H1 (cell line): Measurements from ENCODE around the gene CSNK1G3. TPM values are rescaled to one million over a fixed set of nuclear protein-coding genes. Genes with fewer than 3 reads are reported as not detected.

Source experiments
- CTCF ChIA-PET: fragments of 300-600 bp; sonication (Branson Sonifier 250); formaldehyde crosslinking; loops from one replicate; lab custom pipeline; 2021; ENCODE audit not compliant: partially characterized antibody; lab: Charles Lee
- POLR2A ChIA-PET: fragments of 300-600 bp; sonication (Branson Sonifier 250); formaldehyde crosslinking; loops from one replicate; lab custom pipeline; 2021; ENCODE audit warnings: inconsistent platforms; ENCODE audit not compliant: partially characterized antibody; lab: Charles Lee
- DNase-seq, 2 experiments: peaks; one replicate each; pipeline versions ENCODE4 v3.0.0 to v3.0.0-alpha.2; 2010 to 2022; ENCODE audit warnings: low spot score in 2 of 2, low read depth in 1 of 2, mixed read lengths in 1 of 2
- FAIRE-seq: peaks from 2 replicates; lab custom pipeline; 2011; peaks lifted over from hg19 to GRCh38; lab: Jason Lieb, UNC
- H2AFZ ChIP-seq: 2 replicates; pipeline ENCODE4 v1.8.1; 2012; ENCODE audit warnings: low read length, inconsistent platforms
- H2AK5ac ChIP-seq: 2 replicates; pipeline ENCODE4 v1.6.1; 2013; ENCODE audit warnings: low read depth, low read length
- H2BK120ac ChIP-seq: replicated peaks from 2 replicates; pipeline ENCODE3; 2013; ENCODE audit warnings: low read depth, low read length, inconsistent platforms
- H2BK12ac ChIP-seq: 2 replicates; pipeline ENCODE4 v1.6.1; 2013; ENCODE audit warnings: low read depth, low read length
- H2BK15ac ChIP-seq: 2 replicates; pipeline ENCODE4 v1.6.1; 2013; ENCODE audit warnings: low read length
- H2BK20ac ChIP-seq: 2 replicates; pipeline ENCODE4 v1.6.1; 2013; ENCODE audit warnings: low read length
- H2BK5ac ChIP-seq: 2 replicates; pipeline ENCODE4 v1.6.1; 2013; ENCODE audit warnings: low read depth, low read length
- H3K14ac ChIP-seq: 2 replicates; pipeline ENCODE4 v1.6.1; 2013; ENCODE audit warnings: inconsistent platforms; ENCODE audit not compliant: insufficient read length
- H3K18ac ChIP-seq: 2 replicates; pipeline ENCODE4 v1.6.1; 2013; ENCODE audit warnings: low read length; ENCODE audit errors: extremely low read depth
- H3K23ac ChIP-seq: 2 replicates; pipeline ENCODE4 v1.6.1; 2013; ENCODE audit warnings: inconsistent platforms; ENCODE audit not compliant: insufficient read length
- H3K23me2 ChIP-seq: 2 replicates; pipeline ENCODE4 v1.6.1; 2013; ENCODE audit warnings: low read depth, low read length
- H3K27ac ChIP-seq: 2 replicates; pipeline ENCODE4 v1.6.1; 2011; ENCODE audit warnings: low read depth, low read length, inconsistent platforms
- H3K27me3 ChIP-seq, 4 experiments: replicated peaks in 1 of 4; 1 replicate in 1 of 4; 2 replicates in 3 of 4; pipeline versions ENCODE4 v1.6.1 to v1.8.1; 2011 to 2013; ENCODE audit warnings: low read length in 3 of 4, mild to moderate bottlenecking in 3 of 4, inconsistent platforms in 2 of 4, mixed read lengths in 2 of 4, moderate library complexity in 1 of 4; ENCODE audit not compliant: control insufficient read depth in 3 of 4, insufficient read depth in 3 of 4; ENCODE audit errors: extremely low read depth in 1 of 4
- H3K36me3 ChIP-seq, 4 experiments: 2 replicates each; pipeline versions ENCODE4 v1.6.1 to v1.8.1; 2011 to 2013; ENCODE audit warnings: mild to moderate bottlenecking in 4 of 4, low read length in 3 of 4, moderate library complexity in 2 of 4, control low read depth in 1 of 4, inconsistent platforms in 1 of 4; ENCODE audit not compliant: insufficient read depth in 4 of 4, control insufficient read depth in 2 of 4
- H3K4ac ChIP-seq: replicated peaks from 2 replicates; pipeline ENCODE3; 2013; ENCODE audit warnings: low read length, low read depth, mixed read lengths, inconsistent platforms; ENCODE audit not compliant: insufficient read length
- H3K4me1 ChIP-seq, 4 experiments: replicated peaks in 1 of 4; 1 replicate in 1 of 4; 2 replicates in 3 of 4; pipeline versions ENCODE4 v1.6.1 to v1.8.1; 2011 to 2013; ENCODE audit warnings: low read length in 3 of 4, inconsistent platforms in 2 of 4, mixed read lengths in 1 of 4; ENCODE audit not compliant: insufficient read depth in 4 of 4, control insufficient read depth in 3 of 4
- H3K4me2 ChIP-seq, 2 experiments: 2 replicates each; pipeline versions ENCODE4 v1.6.1 to v1.8.1; 2011 to 2013; ENCODE audit warnings: low read depth in 2 of 2, low read length in 2 of 2, control low read depth in 1 of 2, inconsistent platforms in 1 of 2, mild to moderate bottlenecking in 1 of 2; ENCODE audit not compliant: insufficient read depth in 1 of 2
- H3K4me3 ChIP-seq, 4 experiments: fragments of 200-600, 300-600 bp in 1 of 4; sonication (generic), shearing (Covaris generic), sonication (Bioruptor Twin) in 1 of 4; 2 replicates each; pipeline versions ENCODE4 v1.5.1 to v1.8.1; 2011 to 2016; ENCODE audit warnings: low read length in 4 of 4, low read depth in 3 of 4, control low read depth in 2 of 4, inconsistent platforms in 2 of 4, mild to moderate bottlenecking in 2 of 4, mixed read lengths in 1 of 4, moderate library complexity in 1 of 4; ENCODE audit not compliant: insufficient read depth in 2 of 4; ENCODE audit errors: extremely low read depth in 1 of 4
- H3K56ac ChIP-seq: replicated peaks from 2 replicates; pipeline ENCODE3; 2013; ENCODE audit warnings: low read depth, mild to moderate bottlenecking, mixed read lengths, low read length, inconsistent platforms; ENCODE audit not compliant: insufficient read length
- H3K79me1 ChIP-seq: 2 replicates; pipeline ENCODE4 v1.6.1; 2013; ENCODE audit warnings: low read depth, low read length, control low read depth
- H3K79me2 ChIP-seq, 2 experiments: 2 replicates each; pipeline versions ENCODE4 v1.6.1 to v1.8.1; 2012 to 2013; ENCODE audit warnings: low read length in 2 of 2, mild to moderate bottlenecking in 2 of 2, inconsistent platforms in 1 of 2; ENCODE audit not compliant: insufficient read depth in 2 of 2, control insufficient read depth in 1 of 2
- H3K9ac ChIP-seq, 4 experiments: replicated peaks in 1 of 4; 1 replicate in 1 of 4; 2 replicates in 3 of 4; pipeline versions ENCODE4 v1.6.1 to v1.8.1; 2011 to 2013; ENCODE audit warnings: low read depth in 3 of 4, low read length in 3 of 4, control low read depth in 2 of 4, mild to moderate bottlenecking in 2 of 4, moderate library complexity in 2 of 4, inconsistent platforms in 1 of 4; ENCODE audit errors: extremely low read depth in 1 of 4
- H3K9me3 ChIP-seq, 2 experiments: 2 replicates each; pipeline versions ENCODE4 v1.6.1 to v1.8.1; 2012 to 2013; ENCODE audit warnings: mild to moderate bottlenecking in 2 of 2, moderate library complexity in 2 of 2, control low read depth in 1 of 2, inconsistent platforms in 1 of 2, low read depth in 1 of 2, low read length in 1 of 2, mixed read lengths in 1 of 2; ENCODE audit not compliant: insufficient read depth in 2 of 2
- H4K20me1 ChIP-seq, 2 experiments: replicated peaks in 1 of 2; 2 replicates each; pipeline versions ENCODE3 to v1.8.1; 2011 to 2013; ENCODE audit warnings: inconsistent platforms in 2 of 2, low read length in 2 of 2, mild to moderate bottlenecking in 1 of 2; ENCODE audit not compliant: insufficient read depth in 2 of 2, control insufficient read depth in 1 of 2
- H4K5ac ChIP-seq: 2 replicates; pipeline ENCODE4 v1.6.1; 2013; ENCODE audit warnings: low read length, low read depth, mixed read lengths, inconsistent platforms; ENCODE audit not compliant: insufficient read length
- H4K8ac ChIP-seq: 2 replicates; pipeline ENCODE4 v1.8.0; 2013; ENCODE audit warnings: mild to moderate bottlenecking, moderate library complexity, low read length, inconsistent platforms; ENCODE audit not compliant: insufficient read depth; ENCODE audit errors: extremely low read depth
- H4K91ac ChIP-seq: replicated peaks from 2 replicates; pipeline ENCODE3; 2013; ENCODE audit warnings: low read length, mixed read lengths, inconsistent platforms; ENCODE audit not compliant: insufficient read length
- EZH2 ChIP-seq: fragments of 200-600 bp; sonication (generic); IDR thresholded peaks from 2 replicates; pipeline ENCODE4 v1.7.1; 2012; ENCODE audit warnings: low read depth, mild to moderate bottlenecking, moderate library complexity, low read length, inconsistent platforms; ENCODE audit not compliant: severe bottlenecking
- SAP30 ChIP-seq: fragments of 300-600 bp; sonication (generic); IDR thresholded peaks from 2 replicates; pipeline ENCODE4 v1.7.1; 2012; ENCODE audit warnings: low read length, moderate library complexity, mild to moderate bottlenecking, inconsistent platforms; ENCODE audit not compliant: insufficient read depth, insufficient replicate concordance
- polyA plus RNA-seq, 7 experiments: library from polyadenylated mRNA; depleted of rRNA in 3 of 7; stranded (reverse) in 5 of 7; unstranded in 2 of 7; fragments of >200 nt in 5 of 7; fragments of 200-250 nt in 2 of 7; gene quantifications; 1 replicate in 5 of 7; 2 replicates in 1 of 7; 4 replicates in 1 of 7; pipeline versions ENCODE4 v1.2.1 to v1.2.3, GENCODE V29; 2011 to 2013; ENCODE audit warnings: missing spikeins in 2 of 7, mixed read lengths in 2 of 7
- total RNA-seq: library from RNA; stranded (reverse); fragmentation: NEBNext Ultra II Directional; extraction: Animal tissue kit (Norgen Biotek cat#: 25700); gene quantifications from 2 replicates; pipeline ENCODE4 v1.2.1, GENCODE V29; 2021

CSNK1G3 gene
- total and polyA plus RNA-seq, 2 of the 8 experiments (the other 6 are each of a cell fraction or from before 2014, with no cell fraction given) = 10.6 to 58.9 TPM

- Histone ChIP-seq H2BK20ac (no peak overlapping the region), H3K9ac (no peak overlapping the region), H4K20me1 (no peaks in the 10 kb centered on the region), H2AK5ac (no peak overlapping the region), H3K27me3 (no peaks in the 10 kb centered on the region), H2AFZ (no peak overlapping the region), H2BK15ac (no peak overlapping the region), H3K14ac (no peak overlapping the region), H4K8ac (no peak overlapping the region), H4K5ac (no peak overlapping the region), H3K23me2 (no peaks in the 10 kb centered on the region), H2BK120ac (no peak overlapping the region), H3K4me2 (no peak overlapping the region), H3K27ac (no peak overlapping the region), H3K79me2 (no peaks in the 10 kb centered on the region), H2BK5ac (no peak overlapping the region), H3K9me3 (no peaks in the 10 kb centered on the region), H3K56ac (no peak overlapping the region), H3K79me1 (no peaks in the 10 kb centered on the region), H3K36me3 (peaks cover 0 to 30% (median 3%) of the 10 kb centered on the region in 4 experiments; a peak in 4 of 8 replicates), H3K4me3 (no peak overlapping the region), H4K91ac (no peak overlapping the region), H3K4me1 (no peaks in the 10 kb centered on the region), H3K18ac (no peak overlapping the region), H3K4ac (no peak overlapping the region), H2BK12ac (no peak overlapping the region), H3K23ac (no peak overlapping the region)
- DNase-seq = no peak
- no peak for FAIRE-seq
- ChIA-PET CTCF (interaction anchor here (0.8 kb wide), 1 partner anchor 16 kb away, joined by 5 read pairs; no protein-coding TSS in a partner anchor), POLR2A (no interaction called here)
- TF ChIP-seq EZH2 (no peak), SAP30 (no peak)
Measured at GRCh38 chr5:123594434-123594833, 82.5 kb downstream of the CSNK1G3 start.
